ENCODE data around the gene GDPD3. TPM values are rescaled to one million over a fixed set of nuclear protein-coding genes. Genes with fewer than 3 reads are reported as not detected.
A peak's percentile ranks its signal among the peaks of the same experiment; 100 is the strongest.

Gene GDPD3
- total and polyA plus RNA-seq, 2 of the 13 experiments (the other 11 are each of a cell fraction or from before 2014, with no cell fraction given) = 18.7 to 20.6 TPM

GRCh38 chr16:30075503-30076275, 37.6 kb downstream of the GDPD3 start, which contains the start of gene PPP4C (continued):
- no peak for TF ChIP-seq ETS1 (CRISPR knock-in tag; IDR thresholded peaks at IDR 0.05)
- TF ChIP-seq MTERF4 (CRISPR knock-in tag; IDR thresholded peaks at IDR 0.05) = peak; percentile 86
- no peak for TF ChIP-seq DBP (CRISPR knock-in tag; IDR thresholded peaks at IDR 0.05; ENCODE audit: not compliant biosample characterization)
- TF ChIP-seq BCLAF1 (IDR thresholded peaks at IDR 0.05) = no peak
- peak; percentile 45; the same call in 1 of the 2 replicates for TF ChIP-seq RARA (CRISPR knock-in tag; IDR thresholded peaks at IDR 0.05)
- peak; percentile 35; the same call in 1 of the 2 replicates for TF ChIP-seq AHDC1 (CRISPR knock-in tag; IDR thresholded peaks at IDR 0.05; ENCODE audit: borderline replicate concordance)
- no peak for TF ChIP-seq ZNF549 (CRISPR knock-in tag; IDR thresholded peaks at IDR 0.05)
- TF ChIP-seq NCOR1 (IDR thresholded peaks at IDR 0.05; ENCODE audit: borderline replicate concordance, low read length) = no peak; the same call in 1 of the 2 replicates
- TF ChIP-seq ZNF432 (CRISPR knock-in tag; IDR thresholded peaks at IDR 0.05; ENCODE audit: borderline replicate concordance) = no peak
- TF ChIP-seq IRF9 (CRISPR knock-in tag; IDR thresholded peaks at IDR 0.05; ENCODE audit: borderline replicate concordance) = no peak
- TF ChIP-seq GPN1 (CRISPR knock-in tag; IDR thresholded peaks at IDR 0.05; ENCODE audit: borderline replicate concordance) = no peak
- TF ChIP-seq KLF6 (CRISPR knock-in tag; IDR thresholded peaks at IDR 0.05) = peak; percentile 57; the same call in 1 of the 2 replicates
- TF ChIP-seq KDM6A (CRISPR knock-in tag; IDR thresholded peaks at IDR 0.05; ENCODE audit: low read depth) = no peak

All from HepG2 (cell line).